Measurements from ENCODE around the gene L3MBTL3. TPM values are rescaled to one million over a fixed set of nuclear protein-coding genes. Genes with fewer than 3 reads are reported as not detected.

L3MBTL3 gene
- total and polyA plus RNA-seq, 2 experiments from 2014 or later: 8.7 to 11.2 TPM

- Histone ChIP-seq H3K4me1 (ENCODE audit: insufficient read depth) (peaks cover 4% of the 10 kb centered on the region; the same call in 1 of the 2 replicates), H3F3A (replicated peaks; ENCODE audit: low read depth) (no peaks in the 10 kb centered on the region), H3K9me2 (ENCODE audit: insufficient read depth) (peaks cover 3% of the 10 kb centered on the region), H3K27me3 (ENCODE audit: insufficient read depth) (no peaks in the 10 kb centered on the region), H3K36me3 (ENCODE audit: insufficient read depth) (no peaks in the 10 kb centered on the region), H3K79me2 (replicated peaks; ENCODE audit: insufficient read depth) (no peaks in the 10 kb centered on the region), H3K4me3 (no peak overlapping the region), H3K4me2 (no peak overlapping the region), H3K27ac (ENCODE audit: low read depth) (no peak overlapping the region), H2AFZ (no peak overlapping the region), H4K20me1 (replicated peaks; ENCODE audit: insufficient read depth) (no peaks in the 10 kb centered on the region)
- no peak overlapping the region for H3K4me3 Mint-ChIP-seq
- DNase-seq (ENCODE audit: low spot score): no peak
- no peaks in the 10 kb centered on the region for H3K36me3 Mint-ChIP-seq (ENCODE audit: low read depth)
- ATAC-seq: no peak
- peaks cover 9% of the 10 kb centered on the region; the same call in 2 of the 3 replicates for H3K4me1 Mint-ChIP-seq
- H3K27ac Mint-ChIP-seq: no peak overlapping the region
- H3K27me3 Mint-ChIP-seq (ENCODE audit: insufficient read depth, low read depth, poor library complexity): no peaks in the 10 kb centered on the region
- no peak for TF ChIP-seq NANOG (IDR thresholded peaks at IDR 0.05; ENCODE audit: borderline replicate concordance)
- no peak for TF ChIP-seq JUNB (IDR thresholded peaks at IDR 0.05; ENCODE audit: unreplicated experiment)
- no peak for TF ChIP-seq POLR2AphosphoS5 (IDR thresholded peaks at IDR 0.05; ENCODE audit: low read depth)
- no peak for TF ChIP-seq STAT1 (IDR thresholded peaks at IDR 0.05; ENCODE audit: unreplicated experiment)
- TF ChIP-seq ZNF331 (CRISPR knock-in tag; IDR thresholded peaks at IDR 0.05; ENCODE audit: low read depth): no peak
- no peaks in the 10 kb centered on the region for H3K9me3 Mint-ChIP-seq
Measured at GRCh38 chr6:130128326-130128725, 109.9 kb downstream of the L3MBTL3 start.

GRCh38 chr6:130129762-130130246, 111.4 kb downstream of the L3MBTL3 start:
- no peak for TF ChIP-seq NANOG (IDR thresholded peaks at IDR 0.05; ENCODE audit: borderline replicate concordance)
- H3K27ac ChIP-seq (ENCODE audit: low read depth): no peak overlapping the region
- H3K27ac Mint-ChIP-seq: no peak overlapping the region

GRCh38 chr6:130132286-130132701, 113.9 kb downstream of the L3MBTL3 start:
- H3K4me3 ChIP-seq: no peak overlapping the region
- H3K79me2 ChIP-seq (replicated peaks; ENCODE audit: insufficient read depth): no peaks in the 10 kb centered on the region
- no peak for ATAC-seq
- H3K27ac Mint-ChIP-seq: no peak overlapping the region
- H3K4me1 Mint-ChIP-seq: peaks cover 7% of the 10 kb centered on the region; the same call in 2 of the 3 replicates
- peaks cover under 1% of the 10 kb centered on the region; the same call in 1 of the 2 replicates for H3K4me1 ChIP-seq (ENCODE audit: insufficient read depth)
- no peak overlapping the region for H3K4me2 ChIP-seq
- no peak for TF ChIP-seq JUNB (IDR thresholded peaks at IDR 0.05; ENCODE audit: unreplicated experiment)
- DNase-seq (ENCODE audit: low spot score): no peak
- H3K9me2 ChIP-seq (ENCODE audit: insufficient read depth): no peaks in the 10 kb centered on the region; the same call in 1 of the 2 replicates
- H3K4me3 Mint-ChIP-seq: no peak overlapping the region
- no peak overlapping the region for H2AFZ ChIP-seq
- no peaks in the 10 kb centered on the region for H3K27me3 Mint-ChIP-seq (ENCODE audit: insufficient read depth, low read depth, poor library complexity)
- H3K27me3 ChIP-seq (ENCODE audit: insufficient read depth): no peaks in the 10 kb centered on the region
- H4K20me1 ChIP-seq (replicated peaks; ENCODE audit: insufficient read depth): no peaks in the 10 kb centered on the region
- no peaks in the 10 kb centered on the region for H3K36me3 ChIP-seq (ENCODE audit: insufficient read depth)
- no peak overlapping the region for H3K27ac ChIP-seq (ENCODE audit: low read depth)
- 0 out of 3 replicates have a peak, but pooled peaks cover 2% of the 10 kb centered on the region for H3K36me3 Mint-ChIP-seq (ENCODE audit: low read depth)
- no peaks in the 10 kb centered on the region for H3F3A ChIP-seq (replicated peaks; ENCODE audit: low read depth)
- no peaks in the 10 kb centered on the region for H3K9me3 Mint-ChIP-seq

More at GRCh38 chr6:130129762-130130246, 111.4 kb downstream of the L3MBTL3 start:
- H4K20me1 ChIP-seq (replicated peaks; ENCODE audit: insufficient read depth): no peaks in the 10 kb centered on the region
- H3K27me3 ChIP-seq (ENCODE audit: insufficient read depth): no peaks in the 10 kb centered on the region
- no peak for ATAC-seq
- no peak overlapping the region for H3K4me3 ChIP-seq
- no peaks in the 10 kb centered on the region for H3F3A ChIP-seq (replicated peaks; ENCODE audit: low read depth)
- H3K79me2 ChIP-seq (replicated peaks; ENCODE audit: insufficient read depth): no peaks in the 10 kb centered on the region
- Mint-ChIP-seq H3K27me3 (ENCODE audit: insufficient read depth, low read depth, poor library complexity) (no peaks in the 10 kb centered on the region), H3K4me1 (peaks cover 9% of the 10 kb centered on the region; the same call in 2 of the 3 replicates), H3K4me3 (no peak overlapping the region), H3K36me3 (ENCODE audit: low read depth) (no peaks in the 10 kb centered on the region), H3K9me3 (no peaks in the 10 kb centered on the region)
- peaks cover 3% of the 10 kb centered on the region for H3K9me2 ChIP-seq (ENCODE audit: insufficient read depth)
- no peaks in the 10 kb centered on the region for H3K36me3 ChIP-seq (ENCODE audit: insufficient read depth)
- H2AFZ ChIP-seq: no peak overlapping the region
- H3K4me2 ChIP-seq: no peak overlapping the region
- DNase-seq (ENCODE audit: low spot score): no peak
- H3K4me1 ChIP-seq (ENCODE audit: insufficient read depth): peaks cover 4% of the 10 kb centered on the region; the same call in 1 of the 2 replicates

GRCh38 chr6:130134582-130134981, 116.2 kb downstream of the L3MBTL3 start:
- Histone ChIP-seq H3K27ac (ENCODE audit: low read depth) (no peak overlapping the region), H3K27me3 (ENCODE audit: insufficient read depth) (no peaks in the 10 kb centered on the region), H3K4me3 (no peak overlapping the region), H2AFZ (no peak overlapping the region), H3K79me2 (replicated peaks; ENCODE audit: insufficient read depth) (no peaks in the 10 kb centered on the region), H4K20me1 (replicated peaks; ENCODE audit: insufficient read depth) (no peaks in the 10 kb centered on the region), H3F3A (replicated peaks; ENCODE audit: low read depth) (no peaks in the 10 kb centered on the region), H3K4me2 (no peak overlapping the region), H3K4me1 (ENCODE audit: insufficient read depth) (no peaks in the 10 kb centered on the region; the same call in 1 of the 2 replicates), H3K9me2 (ENCODE audit: insufficient read depth) (no peaks in the 10 kb centered on the region), H3K36me3 (ENCODE audit: insufficient read depth) (no peaks in the 10 kb centered on the region)
- no peak for ATAC-seq
- Mint-ChIP-seq H3K4me1 (peaks cover 4% of the 10 kb centered on the region; the same call in 2 of the 3 replicates), H3K9me3 (no peaks in the 10 kb centered on the region), H3K27me3 (ENCODE audit: insufficient read depth, low read depth, poor library complexity) (no peaks in the 10 kb centered on the region), H3K36me3 (ENCODE audit: low read depth) (0 out of 3 replicates have a peak, but pooled peaks cover 2% of the 10 kb centered on the region), H3K27ac (no peak overlapping the region), H3K4me3 (no peak overlapping the region)
- no peak for TF ChIP-seq ZNF331 (CRISPR knock-in tag; IDR thresholded peaks at IDR 0.05; ENCODE audit: low read depth)
- no peak for TF ChIP-seq JUNB (IDR thresholded peaks at IDR 0.05; ENCODE audit: unreplicated experiment)
- DNase-seq (ENCODE audit: low spot score): no peak

All from GM23338 (cell line).